GM21786 (cell line): ENCODE data around the gene AKAP13.

ENCODE experiments used
- ATAC-seq: cut with Tn5 transposase; IDR thresholded peaks from one replicate; pipeline ENCODE4 v1.9.1; 2021; ENCODE audit not compliant: unreplicated experiment

The AKAP13 gene

DNA sequence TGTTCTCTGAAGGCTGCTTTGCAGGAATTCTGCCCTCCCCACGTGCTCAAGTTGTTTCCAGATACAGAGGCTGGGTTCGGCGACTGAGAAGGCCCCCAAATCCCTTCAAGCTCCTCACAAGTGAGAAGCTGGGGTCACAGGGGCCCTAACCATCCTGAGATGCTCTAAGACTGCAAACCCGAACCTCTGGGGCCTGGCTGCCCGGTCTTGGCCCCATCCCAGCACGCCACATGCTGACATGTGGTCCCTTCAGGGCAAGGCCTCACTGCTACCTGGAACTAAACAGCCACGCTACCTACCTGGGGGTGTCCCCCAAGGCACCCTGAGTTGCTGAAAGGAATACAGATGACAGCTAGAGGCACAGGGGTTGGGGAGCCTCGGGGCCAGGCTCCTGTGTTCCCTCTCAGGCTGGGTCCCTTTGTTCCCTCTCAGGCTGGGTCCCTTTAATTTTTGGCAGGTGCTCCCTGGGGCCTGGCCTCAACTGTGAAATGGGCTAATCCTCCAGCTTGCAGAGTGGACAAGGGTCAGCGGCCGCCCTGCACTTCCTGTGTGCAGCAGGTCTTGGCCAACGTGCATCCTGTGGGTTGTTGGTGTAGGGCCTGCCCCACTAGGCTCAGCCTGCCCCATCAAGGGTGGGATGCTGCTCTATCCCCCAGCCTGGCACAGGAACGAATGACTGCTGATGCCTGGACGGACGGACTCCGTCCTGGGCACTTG lies 381.8 kb downstream of the AKAP13 start:
- no peak for ATAC-seq

- no peak for ATAC-seq
These were observed 382.3 kb downstream of the AKAP13 start for GRCh38 chr15:85762756-85763127.

GRCh38 chr15:85763157-85763556 lies 382.8 kb downstream of the AKAP13 start:
- ATAC-seq = no peak

GRCh38 chr15:85763673-85764633 lies 383.6 kb downstream of the AKAP13 start:
- no peak for ATAC-seq

- ATAC-seq = no peak
These were observed 384.4 kb downstream of the AKAP13 start for GRCh38 chr15:85764649-85765277.

GRCh38 chr15:85766001-85766831 lies 385.8 kb downstream of the AKAP13 start:
- ATAC-seq = no peak

GRCh38 chr15:85767785-85768529 lies 387.6 kb downstream of the AKAP13 start:
- no peak for ATAC-seq

- no peak for ATAC-seq
These were observed 388.3 kb downstream of the AKAP13 start for GRCh38 chr15:85768595-85769168.

DNA sequence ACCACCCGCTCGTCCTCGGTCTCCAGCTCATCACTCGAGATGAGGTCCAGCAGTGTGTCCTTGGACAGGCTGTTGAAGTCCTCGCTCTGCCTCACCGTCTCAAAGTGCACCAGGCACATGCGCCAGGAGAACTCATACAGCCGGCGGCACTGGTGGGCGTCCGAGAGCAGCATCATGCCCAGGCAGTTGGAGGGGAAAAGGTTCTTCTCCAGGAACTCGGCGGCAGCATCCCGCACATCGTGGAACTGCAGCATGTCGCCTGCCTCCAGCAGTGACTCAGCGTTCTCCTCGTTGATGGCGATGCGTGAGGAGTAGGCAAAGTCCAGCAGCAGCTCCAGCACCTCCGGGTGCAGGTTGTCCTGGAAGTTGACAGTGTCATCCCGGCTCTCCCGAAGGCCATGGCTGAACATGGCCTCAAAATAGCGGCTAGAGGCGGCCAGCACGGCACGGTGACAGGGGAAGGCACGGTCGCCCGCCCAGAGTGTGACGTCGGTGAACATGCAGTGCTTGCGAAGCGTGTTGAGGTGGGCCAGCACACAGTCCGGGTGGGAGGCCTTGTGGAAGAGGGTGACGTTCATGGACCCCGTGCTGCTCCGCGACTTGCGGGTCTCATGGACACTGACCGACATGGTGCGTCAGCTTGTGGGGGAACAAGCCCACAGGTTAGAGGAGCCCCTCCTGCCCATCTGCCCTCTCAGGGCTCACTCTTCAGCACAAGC lies 388.9 kb downstream of the AKAP13 start:
- no peak for ATAC-seq

DNA sequence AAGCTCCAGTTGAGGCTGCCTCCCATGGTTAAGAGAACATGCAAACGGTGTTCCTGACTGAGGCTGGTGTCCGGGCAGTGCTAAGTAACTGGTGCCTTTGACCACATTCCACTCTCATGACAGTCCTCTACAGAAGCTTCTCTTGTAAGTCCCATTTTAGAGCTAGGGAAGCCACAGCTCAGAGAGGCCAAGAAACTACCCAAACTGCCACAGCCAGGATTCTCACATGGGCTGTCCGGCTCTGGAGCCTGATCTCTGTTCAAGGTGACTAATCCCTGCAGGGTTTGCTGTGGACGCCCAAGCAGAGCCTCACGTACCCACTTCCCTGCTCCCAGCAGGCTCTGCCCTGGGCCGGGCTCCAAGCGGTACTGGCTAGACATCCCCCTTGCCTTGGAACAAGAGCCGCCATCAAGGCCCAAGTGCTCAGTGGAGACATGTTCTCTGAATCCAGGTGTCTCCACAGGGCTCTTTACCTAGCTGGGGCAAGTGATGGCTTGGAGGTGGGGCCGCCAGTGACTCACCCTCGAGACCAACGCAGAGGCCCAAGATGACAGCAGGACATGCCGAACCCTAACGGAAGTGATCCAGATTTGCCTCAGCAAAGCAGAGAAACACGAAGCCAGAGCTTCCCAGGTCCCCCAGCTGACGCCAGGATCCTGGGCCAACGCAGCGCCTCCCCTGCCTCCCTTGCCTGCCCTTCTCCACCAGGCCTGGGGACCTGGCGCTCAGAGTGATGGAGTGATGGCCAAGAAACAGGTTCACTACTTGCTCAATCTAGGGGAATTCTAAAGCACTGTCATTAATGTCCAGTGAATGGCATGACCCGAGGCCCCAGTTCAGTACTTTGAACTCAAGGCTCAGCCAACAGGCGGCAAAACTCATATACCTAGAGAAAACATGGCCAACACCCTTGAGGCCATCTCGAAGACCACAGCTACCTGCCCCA lies 390.0 kb downstream of the AKAP13 start:
- no peak for ATAC-seq

DNA sequence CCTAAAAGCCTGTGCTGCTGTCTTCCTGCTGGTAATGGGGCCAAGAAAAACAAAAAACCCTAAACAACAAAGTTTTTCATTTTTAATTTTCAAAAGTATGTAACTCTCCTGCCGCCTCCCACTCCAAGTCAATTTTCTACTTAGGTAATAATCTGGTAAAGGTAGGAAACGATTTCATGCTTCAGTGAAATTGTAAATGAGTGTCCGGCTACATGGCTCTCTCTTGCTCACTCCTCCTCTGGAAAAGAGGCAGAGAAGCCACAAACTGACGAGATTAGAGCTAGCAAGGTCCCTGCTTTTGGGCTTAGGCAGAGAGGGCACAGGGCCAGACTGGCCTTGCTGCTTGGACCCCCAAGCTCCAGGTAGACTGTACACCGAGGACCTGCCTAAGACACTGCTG lies 390.9 kb downstream of the AKAP13 start:
- ATAC-seq = no peak

GRCh38 chr15:85771781-85772445 lies 391.5 kb downstream of the AKAP13 start:
- ATAC-seq = no peak

- ATAC-seq = no peak
These were observed 392.3 kb downstream of the AKAP13 start for GRCh38 chr15:85772668-85773067.

DNA sequence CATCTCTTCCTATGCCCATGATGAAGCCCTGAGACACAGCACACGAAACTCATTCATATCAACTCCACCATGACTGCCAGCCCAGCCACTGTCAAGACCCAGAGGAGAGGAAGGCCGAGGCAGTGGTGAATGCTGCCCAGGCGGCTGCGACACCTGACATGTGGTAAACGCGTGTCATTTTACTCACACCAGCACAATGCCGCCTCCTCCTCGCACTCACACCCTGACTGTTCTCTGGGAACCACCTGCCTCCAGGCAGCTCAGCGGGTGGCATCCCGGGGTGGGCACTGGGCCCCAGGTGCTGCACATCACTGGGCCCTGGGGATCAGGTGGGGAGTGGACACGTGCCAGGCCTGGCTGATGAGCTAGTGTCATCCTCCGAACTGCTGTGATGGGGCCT lies 392.8 kb downstream of the AKAP13 start:
- no peak for ATAC-seq

GRCh38 chr15:85773970-85774369 lies 393.6 kb downstream of the AKAP13 start:
- no peak for ATAC-seq

DNA sequence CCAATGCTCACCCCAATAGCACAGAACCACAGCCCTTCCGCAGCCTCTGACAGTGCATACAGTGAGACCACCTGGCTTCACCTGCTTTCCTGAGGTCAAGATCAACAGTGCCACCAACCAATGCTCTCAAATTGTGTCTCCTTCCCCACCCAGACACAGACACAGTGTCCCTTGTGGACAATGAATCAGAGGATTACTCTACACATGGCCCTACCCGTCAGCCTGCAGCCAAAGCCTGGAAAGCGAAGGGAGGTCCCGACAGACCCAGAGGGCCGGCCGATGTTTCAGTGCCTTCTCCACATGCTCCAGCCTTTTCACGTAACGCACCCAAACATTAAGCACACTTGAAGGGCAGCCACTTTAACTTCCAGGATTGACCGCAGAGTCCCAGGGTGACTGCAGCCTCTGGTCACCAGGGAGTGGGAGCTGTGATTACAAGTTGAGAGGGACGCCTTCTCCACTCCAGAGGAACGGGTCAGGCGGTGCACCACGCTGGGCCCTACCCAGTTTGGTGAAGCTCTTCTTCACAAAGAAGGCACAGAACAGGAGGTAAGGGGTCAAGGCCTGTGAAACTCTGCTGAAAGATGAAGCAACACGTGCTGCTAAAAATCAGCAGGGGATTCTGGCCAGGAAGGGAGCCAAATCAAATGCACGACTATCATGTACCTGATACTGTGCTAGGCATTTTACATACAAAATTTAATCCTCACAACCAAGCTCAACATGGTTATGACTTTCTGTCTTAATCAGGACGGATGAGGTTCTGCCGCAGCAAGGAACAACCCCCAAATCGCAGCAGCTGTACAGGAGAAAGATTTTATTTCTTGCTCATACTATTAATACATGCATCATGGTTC lies 397.1 kb downstream of the AKAP13 start:
- no peak for ATAC-seq
